ENCODE results near the gene RFWD3.

Gene RFWD3

GRCh38 chr16:74650966-74651567, 15.6 kb downstream of the RFWD3 start:
- peaks cover 3 to 64% of the 10 kb centered on the region in 2 donors for H3K36me3 ChIP-seq (ENCODE audit: control insufficient read depth in 1 of 2, insufficient read depth in 2 of 2, low read length in 2 of 2)
- no peaks in the 10 kb centered on the region for H3K9me3 ChIP-seq (ENCODE audit: control insufficient read depth in 1 of 2, low read length in 2 of 2)
- no peak overlapping the region for H3K4me3 ChIP-seq (ENCODE audit: low read depth in 1 of 2, low read length in 2 of 2)
- H3K27ac ChIP-seq (ENCODE audit: low read depth, low read length), result no peak overlapping the region
- no peaks in the 10 kb centered on the region for H3K27me3 ChIP-seq (ENCODE audit: control insufficient read depth in 1 of 2, insufficient read depth in 2 of 2, low read length in 2 of 2)
- H3K9ac ChIP-seq (ENCODE audit: low read depth in 1 of 2, low read length in 2 of 2), result no peak overlapping the region
- no peaks in the 10 kb centered on the region for H3K4me1 ChIP-seq (ENCODE audit: control insufficient read depth in 1 of 2, insufficient read depth in 2 of 2, low read length in 2 of 2)

DNA sequence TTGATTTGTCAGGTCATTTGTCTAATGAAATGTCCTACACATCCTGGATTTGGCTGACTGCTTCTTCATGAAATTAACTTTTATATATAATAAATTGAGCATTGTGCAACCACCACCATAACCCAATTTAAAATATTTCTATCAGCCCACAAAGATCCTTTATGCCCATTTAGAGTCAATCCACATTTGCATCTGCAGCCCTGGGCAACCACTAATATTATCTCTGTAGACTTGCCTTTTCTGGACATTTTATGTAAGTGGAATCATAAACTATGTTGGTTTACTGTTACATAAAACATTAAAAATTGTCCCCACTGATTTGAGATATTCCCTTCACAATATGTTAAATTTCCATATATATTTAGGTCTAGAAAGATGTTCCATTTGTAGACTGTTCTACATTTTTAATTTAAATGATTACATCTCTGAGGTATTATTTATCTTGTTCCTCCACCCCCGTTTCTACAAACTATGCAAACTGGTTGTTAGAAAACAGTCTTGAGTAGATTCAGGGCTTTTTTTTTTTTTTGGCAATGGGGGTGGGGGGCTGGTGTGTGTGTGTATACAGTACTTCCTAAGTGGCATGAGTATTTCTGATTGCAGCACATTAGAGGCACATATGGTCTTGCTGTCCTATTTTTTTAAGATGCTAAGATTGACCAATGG, 16.7 kb downstream of the RFWD3 start:
- peaks cover 3 to 73% of the 10 kb centered on the region in 2 donors for H3K36me3 ChIP-seq (ENCODE audit: control insufficient read depth in 1 of 2, insufficient read depth in 2 of 2, low read length in 2 of 2)
- H3K9ac ChIP-seq (ENCODE audit: low read depth in 1 of 2, low read length in 2 of 2), result no peak overlapping the region
- no peak overlapping the region for H3K27ac ChIP-seq (ENCODE audit: low read depth, low read length)
- H3K9me3 ChIP-seq (ENCODE audit: control insufficient read depth in 1 of 2, low read length in 2 of 2), result no peaks in the 10 kb centered on the region
- H3K4me3 ChIP-seq (ENCODE audit: low read depth in 1 of 2, low read length in 2 of 2), result no peak overlapping the region
- no peaks in the 10 kb centered on the region for H3K27me3 ChIP-seq (ENCODE audit: control insufficient read depth in 1 of 2, insufficient read depth in 2 of 2, low read length in 2 of 2)
- H3K4me1 ChIP-seq (ENCODE audit: control insufficient read depth in 1 of 2, insufficient read depth in 2 of 2, low read length in 2 of 2), result no peaks in the 10 kb centered on the region

GRCh38 chr16:74641969-74642368, 24.7 kb downstream of the RFWD3 start:
- Histone ChIP-seq H3K27me3 (ENCODE audit: control insufficient read depth in 1 of 2, insufficient read depth in 2 of 2, low read length in 2 of 2) (no peaks in the 10 kb centered on the region), H3K36me3 (ENCODE audit: control insufficient read depth in 1 of 2, insufficient read depth in 2 of 2, low read length in 2 of 2) (peaks cover 13 to 72% of the 10 kb centered on the region in 2 donors), H3K4me1 (ENCODE audit: control insufficient read depth in 1 of 2, insufficient read depth in 2 of 2, low read length in 2 of 2) (no peaks in the 10 kb centered on the region), H3K4me3 (ENCODE audit: low read depth in 1 of 2, low read length in 2 of 2) (no peak overlapping the region), H3K27ac (ENCODE audit: low read depth, low read length) (no peak overlapping the region), H3K9ac (ENCODE audit: low read depth in 1 of 2, low read length in 2 of 2) (no peak overlapping the region), H3K9me3 (ENCODE audit: control insufficient read depth in 1 of 2, low read length in 2 of 2) (no peaks in the 10 kb centered on the region)

DNA sequence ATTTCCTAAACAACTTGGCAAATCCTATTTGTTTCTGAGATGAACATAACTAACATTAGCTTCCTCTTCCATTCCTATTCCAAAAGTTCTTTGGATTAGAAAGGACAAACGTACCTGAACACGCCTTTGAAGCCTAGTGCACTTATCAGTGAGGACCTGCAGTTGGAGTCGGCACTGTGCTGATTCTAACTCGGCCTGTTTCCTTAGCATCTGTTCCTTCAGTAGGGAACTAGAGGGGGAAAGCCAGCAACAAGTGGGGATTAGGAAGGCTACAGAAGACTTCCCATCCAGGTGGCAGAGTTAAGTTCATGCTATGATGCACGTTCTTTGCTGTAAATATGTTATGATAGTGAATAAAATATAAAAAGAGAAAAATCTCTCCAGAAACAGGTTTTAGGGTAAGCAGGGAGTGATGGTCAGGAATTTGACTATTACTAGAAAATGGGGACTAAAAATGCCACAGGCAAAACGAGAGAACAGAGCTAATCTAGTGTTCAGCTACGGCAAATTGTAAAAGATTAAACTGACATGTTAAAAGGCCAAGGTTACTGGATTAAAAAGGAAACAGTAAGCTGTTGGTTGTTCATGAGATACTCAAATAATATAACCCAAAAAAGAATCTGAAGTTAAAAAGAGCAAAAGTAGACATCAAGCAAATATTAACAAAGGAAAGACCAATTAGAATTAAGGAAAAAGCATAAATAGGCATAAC, 28.8 kb downstream of the RFWD3 start:
- Histone ChIP-seq H3K4me1 (ENCODE audit: control insufficient read depth in 1 of 2, insufficient read depth in 2 of 2, low read length in 2 of 2) (no peaks in the 10 kb centered on the region), H3K27me3 (ENCODE audit: control insufficient read depth in 1 of 2, insufficient read depth in 2 of 2, low read length in 2 of 2) (no peaks in the 10 kb centered on the region), H3K9me3 (ENCODE audit: control insufficient read depth in 1 of 2, low read length in 2 of 2) (no peaks in the 10 kb centered on the region), H3K4me3 (ENCODE audit: low read depth in 1 of 2, low read length in 2 of 2) (no peak overlapping the region), H3K27ac (ENCODE audit: low read depth, low read length) (no peak overlapping the region), H3K9ac (ENCODE audit: low read depth in 1 of 2, low read length in 2 of 2) (no peak overlapping the region), H3K36me3 (ENCODE audit: control insufficient read depth in 1 of 2, insufficient read depth in 2 of 2, low read length in 2 of 2) (peaks cover 6 to 53% of the 10 kb centered on the region in 2 donors)

GRCh38 chr16:74635303-74635702, 31.4 kb downstream of the RFWD3 start:
- no peaks in the 10 kb centered on the region for H3K27me3 ChIP-seq (ENCODE audit: control insufficient read depth in 1 of 2, insufficient read depth in 2 of 2, low read length in 2 of 2)
- H3K9me3 ChIP-seq (ENCODE audit: control insufficient read depth in 1 of 2, low read length in 2 of 2), result no peaks in the 10 kb centered on the region
- H3K4me3 ChIP-seq (ENCODE audit: low read depth in 1 of 2, low read length in 2 of 2), result no peak overlapping the region
- H3K4me1 ChIP-seq (ENCODE audit: control insufficient read depth in 1 of 2, insufficient read depth in 2 of 2, low read length in 2 of 2), result no peaks in the 10 kb centered on the region
- peaks cover 11 to 60% of the 10 kb centered on the region in 2 donors for H3K36me3 ChIP-seq (ENCODE audit: control insufficient read depth in 1 of 2, insufficient read depth in 2 of 2, low read length in 2 of 2)
- H3K9ac ChIP-seq (ENCODE audit: low read depth in 1 of 2, low read length in 2 of 2), result no peak overlapping the region
- no peak overlapping the region for H3K27ac ChIP-seq (ENCODE audit: low read depth, low read length)

- Histone ChIP-seq H3K36me3 (ENCODE audit: control insufficient read depth in 1 of 2, insufficient read depth in 2 of 2, low read length in 2 of 2) (peaks cover 16 to 61% of the 10 kb centered on the region in 2 donors), H3K9me3 (ENCODE audit: control insufficient read depth in 1 of 2, low read length in 2 of 2) (no peaks in the 10 kb centered on the region), H3K27me3 (ENCODE audit: control insufficient read depth in 1 of 2, insufficient read depth in 2 of 2, low read length in 2 of 2) (no peaks in the 10 kb centered on the region), H3K4me3 (ENCODE audit: low read depth in 1 of 2, low read length in 2 of 2) (no peak overlapping the region), H3K9ac (ENCODE audit: low read depth in 1 of 2, low read length in 2 of 2) (no peak overlapping the region), H3K4me1 (ENCODE audit: control insufficient read depth in 1 of 2, insufficient read depth in 2 of 2, low read length in 2 of 2) (no peaks in the 10 kb centered on the region), H3K27ac (ENCODE audit: low read depth, low read length) (no peak overlapping the region)
Measured at GRCh38 chr16:74633686-74634085, 33.0 kb downstream of the RFWD3 start.

GRCh38 chr16:74627506-74628220, 39.0 kb downstream of the RFWD3 start:
- peaks cover 31 to 92% of the 10 kb centered on the region in 2 donors for H3K36me3 ChIP-seq (ENCODE audit: control insufficient read depth in 1 of 2, insufficient read depth in 2 of 2, low read length in 2 of 2)

DNA sequence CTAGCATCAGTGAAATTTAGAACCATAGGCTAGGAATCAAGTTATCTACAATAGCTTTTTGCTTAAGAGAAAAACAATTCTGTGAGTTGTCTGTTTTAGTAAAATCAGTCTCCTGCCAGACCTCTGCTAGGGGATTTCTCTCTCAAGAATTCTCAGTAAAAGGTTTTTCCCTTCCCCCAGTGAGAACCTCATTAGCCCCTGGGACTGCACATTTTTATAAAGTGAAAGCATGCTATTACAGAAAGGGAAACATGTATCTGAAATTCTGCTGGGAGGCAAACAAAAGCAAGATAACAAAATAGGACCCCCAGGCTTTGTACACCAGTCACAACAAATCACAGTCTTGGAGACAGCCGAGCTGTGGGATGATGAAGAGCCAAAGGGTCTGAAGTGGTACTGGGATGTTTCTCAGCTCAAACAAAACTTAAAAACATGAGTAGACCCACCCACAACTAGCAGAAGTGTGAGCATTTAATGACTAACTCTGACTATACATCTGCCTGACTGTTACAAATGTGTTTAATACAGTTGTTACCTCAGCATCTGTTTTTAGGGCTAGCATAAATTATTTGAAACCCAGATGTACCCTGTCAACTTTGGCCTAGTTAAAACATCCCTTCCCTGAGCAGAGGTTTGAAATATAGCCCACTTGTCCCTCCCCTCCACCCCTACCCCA, 39.8 kb downstream of the RFWD3 start:
- H3K36me3 ChIP-seq (ENCODE audit: control insufficient read depth in 1 of 2, insufficient read depth in 2 of 2, low read length in 2 of 2), result peaks cover 34 to 92% of the 10 kb centered on the region in 2 donors
- H3K27me3 ChIP-seq (ENCODE audit: control insufficient read depth in 1 of 2, insufficient read depth in 2 of 2, low read length in 2 of 2), result no peaks in the 10 kb centered on the region
- H3K4me1 ChIP-seq (ENCODE audit: control insufficient read depth in 1 of 2, insufficient read depth in 2 of 2, low read length in 2 of 2), result no peaks in the 10 kb centered on the region
- no peak overlapping the region for H3K4me3 ChIP-seq (ENCODE audit: low read depth in 1 of 2, low read length in 2 of 2)
- H3K9me3 ChIP-seq (ENCODE audit: control insufficient read depth in 1 of 2, low read length in 2 of 2), result no peaks in the 10 kb centered on the region
- no peak overlapping the region for H3K27ac ChIP-seq (ENCODE audit: low read depth, low read length)
- H3K9ac ChIP-seq (ENCODE audit: low read depth in 1 of 2, low read length in 2 of 2), result no peak overlapping the region

More at GRCh38 chr16:74627506-74628220, 39.0 kb downstream of the RFWD3 start:
- Histone ChIP-seq H3K27ac (ENCODE audit: low read depth, low read length) (no peak overlapping the region), H3K4me3 (ENCODE audit: low read depth in 1 of 2, low read length in 2 of 2) (no peak overlapping the region), H3K9me3 (ENCODE audit: control insufficient read depth in 1 of 2, low read length in 2 of 2) (no peaks in the 10 kb centered on the region), H3K9ac (ENCODE audit: low read depth in 1 of 2, low read length in 2 of 2) (no peak overlapping the region), H3K4me1 (ENCODE audit: control insufficient read depth in 1 of 2, insufficient read depth in 2 of 2, low read length in 2 of 2) (no peaks in the 10 kb centered on the region), H3K27me3 (ENCODE audit: control insufficient read depth in 1 of 2, insufficient read depth in 2 of 2, low read length in 2 of 2) (no peaks in the 10 kb centered on the region)

DNA sequence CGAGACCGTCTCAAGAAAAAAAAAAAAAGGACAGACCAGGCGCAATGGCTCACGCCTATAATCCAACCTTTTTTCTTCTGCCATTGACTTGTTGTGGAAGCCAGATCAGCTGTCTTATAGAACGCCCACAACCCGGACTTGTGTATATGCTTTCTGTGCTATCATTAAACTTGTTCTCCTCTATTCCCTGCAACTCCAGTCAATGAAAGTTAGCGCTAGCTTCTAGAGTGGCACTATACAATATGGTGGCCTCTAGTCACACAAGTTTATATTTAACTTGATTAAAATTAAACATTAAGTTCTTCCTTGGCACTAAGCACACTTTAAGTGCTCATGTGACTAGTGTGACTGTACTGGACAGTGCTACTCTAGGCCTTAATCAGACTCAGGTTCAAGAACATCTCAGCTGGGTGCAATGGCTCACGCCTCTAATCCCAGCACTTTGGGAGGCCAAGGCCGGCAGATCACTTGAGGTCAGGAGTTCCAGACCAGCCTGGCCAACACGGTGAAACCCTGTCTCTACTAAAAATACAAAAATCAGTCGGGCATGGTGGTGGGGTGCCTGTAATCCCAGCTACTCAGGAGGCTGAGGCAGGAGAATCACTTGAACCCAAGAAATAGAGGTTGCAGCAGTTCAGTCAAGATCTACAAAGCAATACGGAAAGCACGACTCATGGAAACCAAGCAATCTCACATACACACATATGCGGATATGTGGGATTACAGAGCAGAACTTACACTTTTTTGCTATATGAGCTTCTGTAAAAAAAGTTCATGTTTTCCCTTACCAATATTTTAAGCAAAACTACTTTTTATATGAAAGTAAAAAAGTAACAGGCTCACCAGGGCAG, 41.0 kb downstream of the RFWD3 start:
- H3K36me3 ChIP-seq (ENCODE audit: control insufficient read depth in 1 of 2, insufficient read depth in 2 of 2, low read length in 2 of 2), result peaks cover 36 to 91% of the 10 kb centered on the region in 2 donors
- no peak overlapping the region for H3K4me3 ChIP-seq (ENCODE audit: low read depth in 1 of 2, low read length in 2 of 2)
- no peak overlapping the region for H3K9ac ChIP-seq (ENCODE audit: low read depth in 1 of 2, low read length in 2 of 2)
- no peaks in the 10 kb centered on the region for H3K4me1 ChIP-seq (ENCODE audit: control insufficient read depth in 1 of 2, insufficient read depth in 2 of 2, low read length in 2 of 2)
- no peaks in the 10 kb centered on the region for H3K27me3 ChIP-seq (ENCODE audit: control insufficient read depth in 1 of 2, insufficient read depth in 2 of 2, low read length in 2 of 2)
- H3K9me3 ChIP-seq (ENCODE audit: control insufficient read depth in 1 of 2, low read length in 2 of 2), result no peaks in the 10 kb centered on the region
- H3K27ac ChIP-seq (ENCODE audit: low read depth, low read length), result no peak overlapping the region
